Activated naive CD8-positive, alpha-beta T cell treated with anti-CD3 and anti-CD28 coated beads, Interleukin-2, amount 10 ng/mL, durations not matched to agents 7 days and 5 days (primary cell): ENCODE results near the gene PPP2CA. TPM values are rescaled to one million over a fixed set of nuclear protein-coding genes. Genes with fewer than 3 reads are reported as not detected.
"Not testable (repeated sequence)": the region's sequence is repeated elsewhere in the genome, so short reads cannot be mapped to it uniquely, and the experiment has no call there.

ENCODE experiments used
- ATAC-seq: fragments of 150-1000 bp; cut with Tn5 transposase; one replicate; pipeline ENCODE4 v1.10.0; 2021; ENCODE audit warnings: low read depth, moderate library complexity
- POLR2A ChIA-PET: fragments of 350-600 bp; sonication (Branson Sonifier 250); formaldehyde crosslinking; loops from one replicate; lab custom pipeline; 2021; ENCODE audit warnings: antibody characterized with exemption; lab: Charles Lee
- DNase-seq: peaks from one replicate; pipeline ENCODE4 v3.0.0; 2021
- H3K27ac Mint-ChIP-seq: one replicate; pipeline ENCODE4 v1.8.0; 2022; ENCODE audit warnings: mild to moderate bottlenecking, mixed read lengths
- H3K27me3 Mint-ChIP-seq: one replicate; pipeline ENCODE4 v1.8.0; 2022; ENCODE audit warnings: mild to moderate bottlenecking, moderate library complexity, mixed read lengths
- H3K36me3 Mint-ChIP-seq: one replicate; pipeline ENCODE4 v1.8.0; 2021; ENCODE audit warnings: mild to moderate bottlenecking, mixed read lengths
- H3K4me1 Mint-ChIP-seq: one replicate; pipeline ENCODE4 v1.8.0; 2021; ENCODE audit warnings: mixed read lengths
- H3K4me3 Mint-ChIP-seq: one replicate; pipeline ENCODE4 v1.8.0; 2022; ENCODE audit warnings: mild to moderate bottlenecking, moderate library complexity, mixed read lengths
- H3K9me3 Mint-ChIP-seq: one replicate; pipeline ENCODE4 v1.8.0; 2021; ENCODE audit warnings: mixed read lengths
- total RNA-seq, 2 experiments: library from RNA; stranded (reverse); gene quantifications; one replicate each; pipeline ENCODE4 v1.2.3, GENCODE V29; 2021

The PPP2CA gene
- 100 to 1,000 TPM; 122 to 129 TPM for total RNA-seq

DNA sequence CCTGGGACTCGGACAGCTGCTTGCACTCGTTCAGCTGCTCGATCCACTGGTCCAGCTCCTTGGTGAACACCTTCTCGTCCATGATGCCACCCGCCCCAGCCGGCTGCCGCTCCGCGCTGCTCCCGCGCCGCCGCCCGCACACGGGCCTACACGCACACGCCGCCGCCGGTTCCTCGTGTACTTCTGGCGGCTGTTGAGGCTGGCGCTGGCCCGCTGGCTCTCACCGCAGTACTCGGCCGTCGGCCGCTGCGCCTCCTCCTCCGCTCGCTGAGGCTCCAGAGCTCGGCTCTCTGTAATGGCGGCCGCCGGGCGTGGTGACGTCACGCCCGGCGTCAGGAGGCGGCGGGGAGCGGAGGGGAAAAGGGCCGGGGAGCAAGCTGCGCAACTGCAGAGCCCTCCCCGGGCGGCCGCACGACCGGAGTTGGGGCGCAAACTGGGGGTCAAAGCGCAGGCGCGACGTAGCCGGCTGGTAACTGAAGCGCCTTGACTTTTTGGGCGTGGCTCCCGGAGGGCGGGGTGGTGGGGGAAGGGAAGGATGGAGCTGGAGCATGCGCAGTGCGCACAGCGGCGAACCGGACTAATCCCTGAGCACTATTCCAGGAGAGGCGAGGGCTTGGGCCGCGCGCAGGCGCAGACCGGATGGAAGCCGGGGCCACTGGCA lies at the start of gene PPP2CA:
PPP2CA (minus strand) TSS at position 294 of the 661 bp plus-strand sequence; CDS start at position 82, 212 bp downstream.
- no peaks in the 10 kb centered on the region for H3K9me3 Mint-ChIP-seq
- H3K36me3 Mint-ChIP-seq = peaks cover 18% of the 10 kb centered on the region
- peak within 1 kb of the TSS; percentile 98 for H3K27ac Mint-ChIP-seq
- H3K4me1 Mint-ChIP-seq = peaks cover 35% of the 10 kb centered on the region
- ATAC-seq (peak; percentile 88), DNase-seq (peak; percentile 99)
- POLR2A ChIA-PET = interaction anchor here (0.6 to 3.2 kb wide), 24 partner anchors 9 to 679 kb away, joined by 3 to 48 read pairs (median 4); partner anchors contain the start of genes CAMLG, JADE2, PCBD2 and SKP1
- H3K4me3 Mint-ChIP-seq = peak within 1 kb of the TSS; percentile 67
- no peaks in the 10 kb centered on the region for H3K27me3 Mint-ChIP-seq

DNA sequence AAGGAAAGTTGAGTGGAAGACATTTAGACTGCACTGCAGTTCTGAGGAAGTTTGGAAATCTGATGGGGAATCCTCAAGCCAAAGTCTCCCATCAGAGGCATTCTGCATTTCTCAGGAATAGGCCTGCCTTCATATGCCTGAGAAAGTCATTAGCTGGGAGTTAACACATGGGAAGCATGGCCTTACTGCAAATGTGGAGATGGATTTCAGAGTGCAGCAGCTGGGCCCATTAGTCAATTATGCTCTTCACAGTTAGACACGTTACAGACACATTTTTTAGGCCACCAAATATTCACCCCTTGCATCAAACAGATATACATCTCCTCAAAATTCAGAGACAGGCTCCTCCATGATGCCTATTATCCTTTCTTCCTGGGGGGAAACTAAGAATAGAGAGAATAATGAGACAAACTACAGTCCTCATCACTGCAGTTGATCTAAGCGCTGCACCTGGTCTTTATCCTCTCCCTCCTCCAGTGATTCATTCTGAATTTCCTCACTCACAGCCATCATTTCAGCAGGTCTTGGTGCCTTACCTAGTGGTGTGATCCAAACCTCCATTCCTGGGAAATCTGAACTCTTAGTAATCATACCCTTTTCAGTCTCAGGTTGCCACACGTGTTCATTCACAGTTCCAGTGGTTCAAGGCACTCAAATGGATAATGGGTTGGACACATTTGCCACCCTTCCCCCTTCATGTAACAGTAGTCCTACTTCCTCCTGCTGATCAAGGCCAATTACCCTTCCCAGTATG lies 47.9 kb upstream of the PPP2CA start:
- H3K4me1 Mint-ChIP-seq = peaks cover 5% of the 10 kb centered on the region
- POLR2A ChIA-PET = no interaction called here
- DNase-seq (no peak), ATAC-seq (no peak)
- no peaks in the 10 kb centered on the region for H3K36me3 Mint-ChIP-seq
- peaks cover 8% of the 10 kb centered on the region for H3K27me3 Mint-ChIP-seq
- no peak overlapping the region for H3K27ac Mint-ChIP-seq
- no peaks in the 10 kb centered on the region for H3K9me3 Mint-ChIP-seq
- no peak overlapping the region for H3K4me3 Mint-ChIP-seq

DNA sequence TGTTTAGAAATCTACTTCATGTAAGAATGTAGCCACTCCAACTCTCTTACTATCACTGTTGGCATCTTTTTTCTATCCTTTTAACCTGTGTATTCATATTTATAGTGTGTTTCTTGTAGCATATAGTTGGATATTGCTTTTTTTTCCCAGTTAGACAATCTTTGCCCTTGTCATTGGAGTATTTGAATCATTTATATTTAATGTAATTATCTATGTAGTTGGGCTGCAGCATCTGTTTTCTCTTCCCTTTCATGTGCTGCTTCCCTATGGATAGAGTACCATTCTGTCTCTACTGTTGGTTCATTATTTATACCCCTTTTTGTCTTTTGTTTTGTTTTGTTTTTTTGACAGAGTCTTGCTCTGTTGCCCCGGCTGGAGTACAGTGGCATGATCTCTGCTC lies 45.2 kb upstream of the PPP2CA start:
- Mint-ChIP-seq H3K36me3 (no peaks in the 10 kb centered on the region), H3K4me1 (peaks cover 3% of the 10 kb centered on the region), H3K27me3 (peaks cover 19% of the 10 kb centered on the region), H3K27ac (no peak overlapping the region), H3K9me3 (no peaks in the 10 kb centered on the region), H3K4me3 (no peak overlapping the region)
- DNase-seq (no peak), ATAC-seq (no peak)
- POLR2A ChIA-PET = no interaction called here

DNA sequence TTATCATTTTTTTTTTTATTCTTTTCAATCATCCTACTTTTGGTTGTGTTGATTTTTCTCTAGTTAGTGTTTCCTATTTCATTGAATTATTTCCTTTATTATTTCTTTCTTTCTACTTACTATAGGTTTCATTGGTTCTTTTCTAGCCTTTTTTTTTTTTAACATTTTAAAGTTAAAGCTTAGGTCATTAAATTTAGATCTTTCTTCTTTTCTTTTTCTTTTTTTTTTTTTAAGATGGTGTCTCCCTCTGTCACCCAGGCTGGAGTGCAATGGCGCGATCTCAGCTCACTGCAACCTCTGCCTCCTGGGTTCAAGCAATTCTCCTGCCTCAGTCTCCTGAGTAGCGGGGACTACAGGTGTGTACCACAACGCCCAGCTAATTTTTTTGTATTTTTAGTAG lies 43.0 kb upstream of the PPP2CA start:
- no peak for ATAC-seq
- Mint-ChIP-seq H3K36me3 (no peaks in the 10 kb centered on the region), H3K9me3 (no peaks in the 10 kb centered on the region), H3K27me3 (peaks cover 26% of the 10 kb centered on the region), H3K4me1 (no peaks in the 10 kb centered on the region), H3K4me3 (no peak overlapping the region), H3K27ac (no peak overlapping the region)
- DNase-seq = no peak
- POLR2A ChIA-PET = interaction anchor here (0.6 kb wide), 1 partner anchor 256 kb away, joined by 3 read pairs; no protein-coding TSS in a partner anchor

DNA sequence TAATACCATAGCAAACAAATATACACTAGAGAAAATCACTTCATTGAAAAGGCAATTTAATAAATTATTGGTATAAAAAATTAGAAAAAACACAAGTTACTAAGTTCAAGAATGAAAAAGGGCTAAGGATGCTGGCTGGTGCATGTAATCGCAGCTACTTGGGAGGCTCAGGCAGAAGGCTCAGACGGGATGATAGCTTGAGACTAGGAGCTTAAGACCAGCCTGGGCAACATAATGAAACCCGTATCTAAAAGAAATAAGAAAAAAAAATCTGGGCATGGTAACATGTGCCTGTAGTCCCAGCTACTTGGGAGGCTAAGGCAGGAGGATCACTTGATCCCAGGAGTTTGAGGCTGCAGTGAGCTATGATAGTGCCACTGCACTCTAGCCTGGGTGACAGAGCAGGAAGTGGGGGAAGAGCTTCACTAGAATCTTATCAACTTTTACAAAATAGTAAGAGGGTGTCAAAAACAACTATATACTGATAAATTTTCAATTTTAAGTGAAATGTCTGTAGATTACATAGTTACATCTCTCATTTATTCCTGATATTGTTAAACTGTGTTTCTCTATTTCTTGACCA lies 42.2 kb upstream of the PPP2CA start:
- no peak overlapping the region for H3K4me3 Mint-ChIP-seq
- POLR2A ChIA-PET = no interaction called here
- no peak overlapping the region for H3K27ac Mint-ChIP-seq
- no peaks in the 10 kb centered on the region for H3K36me3 Mint-ChIP-seq
- no peak for DNase-seq
- H3K4me1 Mint-ChIP-seq = no peaks in the 10 kb centered on the region
- H3K9me3 Mint-ChIP-seq = peaks cover 2% of the 10 kb centered on the region
- peaks cover 26% of the 10 kb centered on the region for H3K27me3 Mint-ChIP-seq
- no peak for ATAC-seq

DNA sequence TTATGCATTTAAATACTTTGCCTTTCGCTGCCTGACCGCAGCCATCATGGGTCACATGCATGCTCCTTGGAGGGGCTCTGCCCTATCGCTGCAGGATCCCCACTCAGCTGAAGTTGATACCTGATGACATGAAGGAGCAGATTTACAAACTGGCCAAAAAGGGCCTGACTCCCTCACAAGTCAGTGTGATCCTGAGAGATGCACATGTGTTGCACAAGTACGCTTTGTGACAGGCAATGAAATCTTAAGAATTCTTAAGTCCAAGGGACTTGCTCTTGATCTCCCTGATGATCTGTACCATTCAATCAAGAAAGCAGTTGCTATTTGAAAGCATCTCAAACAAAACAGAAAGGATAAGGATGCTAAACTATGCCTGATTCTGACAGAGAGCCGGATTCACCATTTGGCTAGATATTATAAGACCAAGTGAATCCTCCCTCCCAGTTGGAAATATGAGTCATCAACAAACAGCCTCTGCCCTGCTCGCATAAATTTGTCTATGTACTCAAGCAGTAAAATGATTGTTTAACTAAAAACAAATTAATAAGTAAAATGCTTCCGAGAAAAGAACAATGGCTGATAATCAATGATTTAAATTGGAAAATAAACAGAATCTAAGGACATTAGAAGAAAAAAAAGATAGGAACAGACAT lies 41.6 kb upstream of the PPP2CA start:
- DNase-seq = no peak
- H3K4me3 Mint-ChIP-seq = no peak overlapping the region
- no peak overlapping the region for H3K27ac Mint-ChIP-seq
- POLR2A ChIA-PET = no interaction called here
- no peaks in the 10 kb centered on the region for H3K4me1 Mint-ChIP-seq
- H3K9me3 Mint-ChIP-seq = peaks cover 6% of the 10 kb centered on the region
- H3K27me3 Mint-ChIP-seq = peaks cover 26% of the 10 kb centered on the region
- ATAC-seq = no peak
- H3K36me3 Mint-ChIP-seq = no peaks in the 10 kb centered on the region

DNA sequence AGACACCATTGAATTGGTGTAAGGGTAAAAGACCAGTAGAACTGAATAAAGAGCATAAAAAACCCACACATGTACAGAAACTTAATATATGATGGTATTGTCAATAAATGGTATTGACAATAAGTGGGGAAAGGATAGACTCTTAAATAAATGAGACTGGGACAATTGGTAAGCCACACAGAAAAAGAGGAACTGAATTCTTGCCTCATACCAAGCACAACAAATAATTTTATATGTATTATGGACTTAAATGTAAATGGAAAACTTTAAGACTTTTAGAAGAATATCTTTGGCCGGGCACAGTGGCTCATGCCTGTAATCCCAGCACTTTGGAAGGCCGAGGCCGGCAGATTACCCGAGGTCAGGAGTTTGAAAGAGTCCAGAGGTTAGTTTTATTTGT lies 37.9 kb upstream of the PPP2CA start:
- no peaks in the 10 kb centered on the region for H3K4me1 Mint-ChIP-seq
- DNase-seq (no peak), ATAC-seq (no peak)
- peaks cover 24% of the 10 kb centered on the region for H3K27me3 Mint-ChIP-seq
- H3K27ac Mint-ChIP-seq = no peak overlapping the region
- peaks cover 2% of the 10 kb centered on the region for H3K36me3 Mint-ChIP-seq
- H3K4me3 Mint-ChIP-seq = no peak overlapping the region
- POLR2A ChIA-PET = no interaction called here
- H3K9me3 Mint-ChIP-seq = peaks cover 8% of the 10 kb centered on the region

DNA sequence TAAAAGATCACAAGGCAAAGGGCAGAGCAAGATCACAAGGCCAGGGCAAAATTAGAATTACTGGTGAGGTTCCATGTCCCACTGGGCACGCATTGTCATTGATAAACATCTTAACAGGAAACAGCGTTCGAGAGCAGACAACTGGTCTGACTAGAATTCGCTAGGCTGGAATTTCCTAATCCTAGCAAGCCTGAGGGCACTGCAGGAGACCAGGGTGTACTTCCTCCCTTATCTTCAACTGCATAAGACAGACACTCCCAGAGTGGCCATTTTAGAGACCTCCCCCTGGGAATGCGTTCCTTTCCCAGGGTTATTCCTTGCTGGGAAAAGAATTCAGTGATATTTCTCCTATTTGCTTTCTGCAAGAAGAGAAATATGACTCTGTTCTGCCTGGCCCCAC lies 36.8 kb upstream of the PPP2CA start:
- H3K4me1 Mint-ChIP-seq, POLR2A ChIA-PET: not testable (repeated sequence)

DNA sequence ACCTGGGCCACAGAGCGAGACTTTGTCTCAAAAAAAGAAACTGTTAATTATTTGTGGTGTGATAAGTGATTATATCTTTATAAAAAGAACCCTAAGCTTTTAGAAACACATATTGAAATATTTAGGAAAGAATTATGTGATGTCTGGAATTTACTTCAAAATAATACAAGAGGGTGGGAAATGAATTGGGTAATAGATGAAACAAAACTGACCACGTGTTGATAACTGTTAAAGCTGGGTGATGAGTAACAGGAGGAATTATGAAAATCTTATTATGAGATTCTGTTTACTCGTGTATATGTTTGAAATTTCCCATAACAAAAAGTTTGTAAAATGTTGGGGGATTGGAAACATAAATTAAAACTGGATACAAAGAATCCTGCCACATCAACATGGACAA lies 33.0 kb upstream of the PPP2CA start:
- H3K27ac Mint-ChIP-seq = no peak overlapping the region
- H3K4me3 Mint-ChIP-seq = no peak overlapping the region
- H3K27me3 Mint-ChIP-seq = no peaks in the 10 kb centered on the region
- no peaks in the 10 kb centered on the region for H3K4me1 Mint-ChIP-seq
- peaks cover 8% of the 10 kb centered on the region for H3K9me3 Mint-ChIP-seq
- DNase-seq (no peak), ATAC-seq (no peak)
- H3K36me3 Mint-ChIP-seq = peaks cover 2% of the 10 kb centered on the region
- POLR2A ChIA-PET = interaction anchor here (0.7 kb wide), 2 partner anchors 32 to 733 kb away, joined by 4 to 5 read pairs; no protein-coding TSS in a partner anchor

More for the DNA sequence above, 36.8 kb upstream of the PPP2CA start:
- peaks cover 20% of the 10 kb centered on the region for H3K27me3 Mint-ChIP-seq
- H3K36me3 Mint-ChIP-seq, ATAC-seq, H3K9me3 Mint-ChIP-seq, H3K27ac Mint-ChIP-seq, DNase-seq, H3K4me3 Mint-ChIP-seq: not testable (repeated sequence)

DNA sequence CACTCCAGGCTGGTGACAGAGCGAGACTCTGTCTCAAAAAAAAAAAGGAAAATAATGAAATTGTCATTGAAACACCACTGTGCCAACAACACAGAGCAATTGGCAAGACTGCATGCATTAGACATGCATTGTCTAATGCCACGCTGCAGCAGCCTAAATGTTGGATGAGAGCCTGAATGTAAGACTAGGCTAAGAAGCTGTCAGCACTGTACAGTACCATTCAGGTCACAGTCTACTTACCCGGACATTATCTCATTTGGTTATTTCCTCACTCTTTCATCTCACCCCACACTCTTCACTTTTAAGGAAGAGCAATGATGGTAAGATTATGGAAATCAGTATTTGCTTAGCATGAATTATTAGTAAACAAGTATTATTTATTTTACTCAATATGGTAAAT lies 31.3 kb upstream of the PPP2CA start:
- DNase-seq (no peak), ATAC-seq (no peak)
- POLR2A ChIA-PET = no interaction called here
- H3K9me3 Mint-ChIP-seq = no peaks in the 10 kb centered on the region
- H3K27ac Mint-ChIP-seq = no peak overlapping the region
- H3K4me3 Mint-ChIP-seq = no peak overlapping the region
- no peaks in the 10 kb centered on the region for H3K36me3 Mint-ChIP-seq
- H3K4me1 Mint-ChIP-seq = no peaks in the 10 kb centered on the region
- H3K27me3 Mint-ChIP-seq = no peaks in the 10 kb centered on the region

DNA sequence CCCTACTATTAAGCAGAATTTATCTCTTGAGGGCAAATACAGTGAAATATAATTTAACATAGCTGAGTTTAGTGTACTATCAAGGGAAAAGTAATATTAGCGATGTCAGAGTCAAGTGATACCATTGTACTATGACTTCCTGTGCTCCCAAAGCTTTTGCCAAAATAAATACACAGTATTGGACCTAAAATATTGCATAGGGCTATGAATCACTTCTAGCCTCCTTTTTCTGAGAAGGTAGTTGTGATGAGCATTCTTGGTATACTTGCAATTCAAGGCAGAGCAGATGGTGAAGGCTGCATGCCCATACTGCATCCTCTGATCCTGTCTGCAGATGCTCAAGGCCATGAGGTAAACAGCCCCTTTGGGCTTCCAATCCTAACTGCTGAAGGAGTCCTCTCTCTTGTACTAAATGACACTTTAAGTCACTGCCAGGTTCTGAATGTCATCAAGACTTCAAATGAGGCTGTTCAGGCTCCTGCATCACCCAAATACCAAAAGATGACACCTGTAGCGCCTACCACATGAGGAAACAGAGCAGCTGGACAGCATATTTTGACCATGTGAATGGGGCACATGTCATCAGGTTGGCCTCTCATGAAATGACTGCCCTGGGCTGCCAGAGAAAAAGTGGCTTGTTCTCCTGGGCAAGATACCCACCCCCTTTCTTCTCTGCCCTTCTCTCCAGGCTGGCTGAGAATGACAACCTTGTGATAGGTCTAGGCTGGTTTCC lies 29.7 kb upstream of the PPP2CA start:
- POLR2A ChIA-PET = no interaction called here
- no peaks in the 10 kb centered on the region for H3K27me3 Mint-ChIP-seq

DNA sequence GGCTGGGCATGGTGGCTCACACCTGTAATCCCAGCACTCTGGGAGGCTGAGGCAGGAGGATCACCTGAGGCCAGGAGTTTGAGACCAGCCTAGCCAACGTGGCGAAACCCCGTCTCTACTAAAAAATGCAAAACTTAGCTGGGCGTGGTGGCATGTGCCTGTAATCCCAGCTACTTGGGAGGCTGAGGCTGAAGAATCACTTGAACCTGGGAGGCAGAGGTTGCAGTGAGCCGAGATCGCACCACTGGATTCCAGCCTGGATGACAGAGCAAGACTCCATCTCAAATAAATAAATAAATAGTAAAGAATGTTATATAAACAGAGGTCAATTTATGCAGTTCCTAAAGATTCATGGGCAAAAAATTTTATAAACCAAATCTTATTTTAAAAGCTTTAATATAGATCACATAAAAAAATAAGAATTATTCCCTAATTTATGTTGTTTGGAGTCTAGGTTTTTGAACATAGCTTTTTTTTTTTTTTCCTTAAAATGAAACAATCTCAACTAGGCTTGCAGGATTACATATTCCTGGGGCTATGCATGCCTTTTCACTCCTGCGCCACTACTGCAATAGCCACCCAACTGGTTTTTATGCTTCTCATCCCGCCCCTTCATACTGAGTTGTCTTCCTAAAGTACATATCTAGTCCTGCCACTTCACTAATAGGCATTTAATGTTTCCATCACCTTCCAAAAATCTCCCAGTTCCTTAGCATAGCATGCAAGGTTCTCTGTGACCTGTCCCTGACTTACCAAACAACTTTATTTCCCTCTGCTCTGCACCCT lies 27.7 kb upstream of the PPP2CA start:
- H3K9me3 Mint-ChIP-seq, ATAC-seq, DNase-seq, H3K4me3 Mint-ChIP-seq, H3K27ac Mint-ChIP-seq, H3K27me3 Mint-ChIP-seq, H3K36me3 Mint-ChIP-seq, H3K4me1 Mint-ChIP-seq: not testable (repeated sequence)
- POLR2A ChIA-PET = interaction anchor here (0.6 to 1.5 kb wide), 2 partner anchors 27 to 302 kb away, joined by 3 read pairs; partner anchors contain the start of gene PPP2CA

More for the DNA sequence above, 29.7 kb upstream of the PPP2CA start:
- no peak for DNase-seq
- Mint-ChIP-seq H3K36me3 (no peaks in the 10 kb centered on the region), H3K4me3 (no peak overlapping the region), H3K27ac (no peak overlapping the region), H3K9me3 (no peaks in the 10 kb centered on the region), H3K4me1 (no peaks in the 10 kb centered on the region)
- ATAC-seq = no peak
